GM23338 (cell line): ENCODE measurements around the gene MTURN. TPM values are rescaled to one million over a fixed set of nuclear protein-coding genes. Genes with fewer than 3 reads are reported as not detected.

Experiments used
- ATAC-seq: fragments of 200-7000 bp; cut with Tn5 transposase; 3 replicates; pipeline ENCODE4 v1.9.1; 2020
- DNase-seq: peaks from one replicate; pipeline ENCODE4 v3.0.0-alpha.2; 2015; ENCODE audit warnings: low spot score
- H2AFZ ChIP-seq: fragments of 200-600 bp; sonication (generic); 2 replicates; pipeline ENCODE4 v1.8.0; 2016; ENCODE audit warnings: antibody characterized with exemption, mild to moderate bottlenecking, moderate library complexity
- H3F3A ChIP-seq: fragments of 200-600 bp; sonication (generic); replicated peaks from 2 replicates; pipeline ENCODE4 v1.8.0; 2017; ENCODE audit warnings: antibody characterized with exemption, mixed run types, low read depth
- H3K27ac ChIP-seq: fragments of 200-600 bp; sonication (generic); 2 replicates; pipeline ENCODE4 v1.6.1; 2016; ENCODE audit warnings: low read depth
- H3K27me3 ChIP-seq: fragments of 200-600 bp; sonication (generic); 2 replicates; pipeline ENCODE4 v1.8.0; 2016; ENCODE audit warnings: mild to moderate bottlenecking, mixed run types, moderate library complexity; ENCODE audit not compliant: insufficient read depth
- H3K36me3 ChIP-seq: fragments of 200-600 bp; sonication (generic); 2 replicates; pipeline ENCODE4 v1.8.0; 2016; ENCODE audit warnings: mild to moderate bottlenecking; ENCODE audit not compliant: insufficient read depth
- H3K4me1 ChIP-seq: fragments of 200-600 bp; sonication (generic); 2 replicates; pipeline ENCODE4 v1.8.0; 2016; ENCODE audit warnings: mild to moderate bottlenecking, moderate library complexity; ENCODE audit not compliant: insufficient read depth
- H3K4me2 ChIP-seq: fragments of 200-600 bp; sonication (generic); 2 replicates; pipeline ENCODE4 v1.7.1; 2017; ENCODE audit warnings: mixed run types
- H3K4me3 ChIP-seq: fragments of 200-600 bp; sonication (generic); 2 replicates; pipeline ENCODE4 v1.6.1; 2016; ENCODE audit warnings: mixed run types
- H3K79me2 ChIP-seq: fragments of 200-600 bp; sonication (generic); replicated peaks from 2 replicates; pipeline ENCODE4 v1.8.0; 2017; ENCODE audit warnings: mild to moderate bottlenecking; ENCODE audit not compliant: insufficient read depth
- H3K9me2 ChIP-seq: fragments of 200-600 bp; sonication (generic); 2 replicates; pipeline ENCODE4 v1.8.0; 2017; ENCODE audit not compliant: insufficient read depth
- H4K20me1 ChIP-seq: fragments of 200-600 bp; sonication (generic); replicated peaks from 2 replicates; pipeline ENCODE4 v1.8.0; 2017; ENCODE audit warnings: mild to moderate bottlenecking; ENCODE audit not compliant: insufficient read depth
- H3K27ac Mint-ChIP-seq: 2 replicates; pipeline ENCODE4 v1.8.0; 2020; ENCODE audit warnings: inconsistent platforms, mild to moderate bottlenecking, moderate library complexity, mixed read lengths
- H3K27me3 Mint-ChIP-seq: 3 replicates; pipeline ENCODE4 v1.8.0; 2022; ENCODE audit warnings: low read depth, mild to moderate bottlenecking, moderate library complexity, mixed read lengths, inconsistent platforms; ENCODE audit not compliant: insufficient read depth, poor library complexity
- H3K36me3 Mint-ChIP-seq: 3 replicates; pipeline ENCODE4 v1.8.0; 2021; ENCODE audit warnings: low read depth, mild to moderate bottlenecking, inconsistent platforms, moderate library complexity, mixed read lengths
- H3K4me1 Mint-ChIP-seq: 3 replicates; pipeline ENCODE4 v1.8.0; 2020; ENCODE audit warnings: mild to moderate bottlenecking, inconsistent platforms, mixed read lengths
- H3K4me3 Mint-ChIP-seq: 3 replicates; pipeline ENCODE4 v1.8.0; 2021; ENCODE audit warnings: moderate library complexity, mild to moderate bottlenecking, inconsistent platforms, mixed read lengths
- H3K9me3 Mint-ChIP-seq: 3 replicates; pipeline ENCODE4 v1.8.0; 2020; ENCODE audit warnings: moderate library complexity, mild to moderate bottlenecking, inconsistent platforms, mixed read lengths
- CREB1 ChIP-seq: fragments of 250-450 bp; sonication (Bioruptor Pico); IDR thresholded peaks from 2 replicates; pipeline ENCODE4 v1.5.0; 2020; ENCODE audit warnings: low read depth, mild to moderate bottlenecking, moderate library complexity
- EZH2 ChIP-seq: fragments of 200-600 bp; sonication (generic); IDR thresholded peaks from one replicate; pipeline ENCODE4 v1.8.0; 2017; ENCODE audit warnings: antibody characterized with exemption, mild to moderate bottlenecking, low read depth; ENCODE audit not compliant: unreplicated experiment
- EZH2phosphoT487 ChIP-seq: fragments of 200-600 bp; sonication (generic); IDR thresholded peaks from one replicate; pipeline ENCODE4 v1.8.1; 2018; ENCODE audit warnings: antibody characterized with exemption; ENCODE audit not compliant: unreplicated experiment
- JUNB ChIP-seq: IDR thresholded peaks from one replicate; pipeline ENCODE4 v1.6.1; 2016; ENCODE audit warnings: antibody characterized with exemption; ENCODE audit not compliant: unreplicated experiment
- NANOG ChIP-seq: IDR thresholded peaks from 2 replicates; pipeline ENCODE4 v1.6.1; 2016; ENCODE audit warnings: antibody characterized with exemption, borderline replicate concordance
- POLR2AphosphoS5 ChIP-seq: IDR thresholded peaks from 2 replicates; pipeline ENCODE4 v1.6.1; 2016; ENCODE audit warnings: antibody characterized with exemption, low read depth
- STAT1 ChIP-seq: IDR thresholded peaks from one replicate; pipeline ENCODE4 v1.6.1; 2016; ENCODE audit warnings: antibody characterized with exemption; ENCODE audit not compliant: unreplicated experiment
- ZNF114 ChIP-seq: fragments of 250-450 bp; sonication (Bioruptor Pico); IDR thresholded peaks from 2 replicates; pipeline ENCODE4 v1.5.0; 2020; ENCODE audit warnings: mild to moderate bottlenecking, moderate library complexity
- ZNF331 ChIP-seq: fragments of 250-450 bp; sonication (Bioruptor Pico); IDR thresholded peaks from 2 replicates; pipeline ENCODE4 v1.5.0; 2020; ENCODE audit warnings: low read depth, mild to moderate bottlenecking, moderate library complexity
- polyA plus RNA-seq: library from polyadenylated mRNA; unstranded; fragments of >200 nt; fragmentation: Nextera tagmentation; extraction: Ambion mirVana; gene quantifications from 2 replicates; pipeline ENCODE4 v1.2.1, GENCODE V29; 2016
- total RNA-seq: library from RNA; depleted of rRNA; stranded (reverse); fragments of >200 nt; shearing (Covaris generic); gene quantifications from 2 replicates; pipeline ENCODE4 v1.2.3, GENCODE V29; 2014
- TF ChIP-seq, protein P1 (sequence below): fragments of 250-450 bp; sonication (Bioruptor Pico); IDR thresholded peaks from 2 replicates; pipeline ENCODE4 v1.5.0; 2020; ENCODE audit warnings: mild to moderate bottlenecking, moderate library complexity
- TF ChIP-seq, protein P2 (sequence below): IDR thresholded peaks from one replicate; pipeline ENCODE4 v1.6.1; 2018; ENCODE audit warnings: antibody characterized with exemption; ENCODE audit not compliant: unreplicated experiment
- TF ChIP-seq, protein P3 (sequence below): IDR thresholded peaks from 2 replicates; pipeline ENCODE4 v1.6.1; 2016; ENCODE audit warnings: antibody characterized with exemption
- TF ChIP-seq, protein P4 (sequence below), 2 experiments: fragments of 200-600 bp in 1 of 2; sonication (generic) in 1 of 2; conservative IDR thresholded peaks; 2 replicates each; pipeline versions ENCODE4 v1.5.1 to v1.6.1; 2016 to 2017; ENCODE audit warnings: antibody characterized with exemption in 2 of 2, low read depth in 2 of 2, mild to moderate bottlenecking in 2 of 2, moderate library complexity in 1 of 2

The MTURN gene
- total and polyA plus RNA-seq, 2 experiments from 2014 or later, result 3.1 to 8.7 TPM

DNA sequence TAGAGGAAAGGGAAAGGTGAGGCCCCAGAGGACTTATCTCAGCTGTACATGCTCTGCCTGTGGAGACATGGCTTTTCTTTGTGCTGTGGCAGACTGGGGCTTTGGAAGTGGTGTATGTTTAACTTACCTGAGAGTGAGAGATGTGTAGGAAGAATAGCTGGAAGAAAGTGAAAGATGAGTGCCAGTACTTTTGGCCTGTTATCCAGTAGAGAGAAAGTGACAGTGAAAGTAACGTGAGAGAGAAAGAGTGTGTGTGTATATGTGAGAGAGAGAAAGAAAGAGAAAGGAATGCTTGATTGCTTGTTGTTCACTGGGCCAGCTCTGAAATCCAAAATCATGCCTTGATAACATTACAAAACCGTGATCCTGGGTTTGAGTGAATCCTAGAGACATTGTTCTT lies 25.5 kb downstream of the MTURN start:
- TF ChIP-seq, protein P1, sequence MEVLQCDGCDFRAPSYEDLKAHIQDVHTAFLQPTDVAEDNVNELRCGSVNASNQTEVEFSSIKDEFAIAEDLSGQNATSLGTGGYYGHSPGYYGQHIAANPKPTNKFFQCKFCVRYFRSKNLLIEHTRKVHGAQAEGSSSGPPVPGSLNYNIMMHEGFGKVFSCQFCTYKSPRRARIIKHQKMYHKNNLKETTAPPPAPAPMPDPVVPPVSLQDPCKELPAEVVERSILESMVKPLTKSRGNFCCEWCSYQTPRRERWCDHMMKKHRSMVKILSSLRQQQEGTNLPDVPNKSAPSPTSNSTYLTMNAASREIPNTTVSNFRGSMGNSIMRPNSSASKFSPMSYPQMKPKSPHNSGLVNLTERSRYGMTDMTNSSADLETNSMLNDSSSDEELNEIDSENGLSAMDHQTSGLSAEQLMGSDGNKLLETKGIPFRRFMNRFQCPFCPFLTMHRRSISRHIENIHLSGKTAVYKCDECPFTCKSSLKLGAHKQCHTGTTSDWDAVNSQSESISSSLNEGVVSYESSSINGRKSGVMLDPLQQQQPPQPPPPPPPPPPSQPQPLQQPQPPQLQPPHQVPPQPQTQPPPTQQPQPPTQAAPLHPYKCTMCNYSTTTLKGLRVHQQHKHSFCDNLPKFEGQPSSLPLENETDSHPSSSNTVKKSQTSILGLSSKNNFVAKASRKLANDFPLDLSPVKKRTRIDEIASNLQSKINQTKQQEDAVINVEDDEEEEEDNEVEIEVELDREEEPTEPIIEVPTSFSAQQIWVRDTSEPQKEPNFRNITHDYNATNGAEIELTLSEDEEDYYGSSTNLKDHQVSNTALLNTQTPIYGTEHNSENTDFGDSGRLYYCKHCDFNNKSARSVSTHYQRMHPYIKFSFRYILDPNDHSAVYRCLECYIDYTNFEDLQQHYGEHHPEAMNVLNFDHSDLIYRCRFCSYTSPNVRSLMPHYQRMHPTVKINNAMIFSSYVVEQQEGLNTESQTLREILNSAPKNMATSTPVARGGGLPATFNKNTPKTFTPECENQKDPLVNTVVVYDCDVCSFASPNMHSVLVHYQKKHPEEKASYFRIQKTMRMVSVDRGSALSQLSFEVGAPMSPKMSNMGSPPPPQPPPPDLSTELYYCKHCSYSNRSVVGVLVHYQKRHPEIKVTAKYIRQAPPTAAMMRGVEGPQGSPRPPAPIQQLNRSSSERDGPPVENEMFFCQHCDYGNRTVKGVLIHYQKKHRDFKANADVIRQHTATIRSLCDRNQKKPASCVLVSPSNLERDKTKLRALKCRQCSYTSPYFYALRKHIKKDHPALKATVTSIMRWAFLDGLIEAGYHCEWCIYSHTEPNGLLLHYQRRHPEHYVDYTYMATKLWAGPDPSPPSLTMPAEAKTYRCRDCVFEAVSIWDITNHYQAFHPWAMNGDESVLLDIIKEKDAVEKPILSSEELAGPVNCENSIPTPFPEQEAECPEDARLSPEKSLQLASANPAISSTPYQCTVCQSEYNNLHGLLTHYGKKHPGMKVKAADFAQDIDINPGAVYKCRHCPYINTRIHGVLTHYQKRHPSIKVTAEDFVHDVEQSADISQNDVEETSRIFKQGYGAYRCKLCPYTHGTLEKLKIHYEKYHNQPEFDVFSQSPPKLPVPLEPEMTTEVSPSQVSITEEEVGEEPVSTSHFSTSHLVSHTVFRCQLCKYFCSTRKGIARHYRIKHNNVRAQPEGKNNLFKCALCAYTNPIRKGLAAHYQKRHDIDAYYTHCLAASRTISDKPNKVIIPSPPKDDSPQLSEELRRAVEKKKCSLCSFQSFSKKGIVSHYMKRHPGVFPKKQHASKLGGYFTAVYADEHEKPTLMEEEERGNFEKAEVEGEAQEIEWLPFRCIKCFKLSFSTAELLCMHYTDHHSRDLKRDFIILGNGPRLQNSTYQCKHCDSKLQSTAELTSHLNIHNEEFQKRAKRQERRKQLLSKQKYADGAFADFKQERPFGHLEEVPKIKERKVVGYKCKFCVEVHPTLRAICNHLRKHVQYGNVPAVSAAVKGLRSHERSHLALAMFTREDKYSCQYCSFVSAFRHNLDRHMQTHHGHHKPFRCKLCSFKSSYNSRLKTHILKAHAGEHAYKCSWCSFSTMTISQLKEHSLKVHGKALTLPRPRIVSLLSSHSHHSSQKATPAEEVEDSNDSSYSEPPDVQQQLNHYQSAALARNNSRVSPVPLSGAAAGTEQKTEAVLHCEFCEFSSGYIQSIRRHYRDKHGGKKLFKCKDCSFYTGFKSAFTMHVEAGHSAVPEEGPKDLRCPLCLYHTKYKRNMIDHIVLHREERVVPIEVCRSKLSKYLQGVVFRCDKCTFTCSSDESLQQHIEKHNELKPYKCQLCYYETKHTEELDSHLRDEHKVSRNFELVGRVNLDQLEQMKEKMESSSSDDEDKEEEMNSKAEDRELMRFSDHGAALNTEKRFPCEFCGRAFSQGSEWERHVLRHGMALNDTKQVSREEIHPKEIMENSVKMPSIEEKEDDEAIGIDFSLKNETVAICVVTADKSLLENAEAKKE (CRISPR knock-in tag), result no peak
- TF ChIP-seq CREB1 (CRISPR knock-in tag) (no peak), ZNF114 (CRISPR knock-in tag) (no peak), POLR2AphosphoS5 (no peak), EZH2phosphoT487 (no peak), JUNB (no peak), NANOG (no peak), EZH2 (no peak), ZNF331 (CRISPR knock-in tag) (no peak), STAT1 (no peak)
- TF ChIP-seq, protein P2, sequence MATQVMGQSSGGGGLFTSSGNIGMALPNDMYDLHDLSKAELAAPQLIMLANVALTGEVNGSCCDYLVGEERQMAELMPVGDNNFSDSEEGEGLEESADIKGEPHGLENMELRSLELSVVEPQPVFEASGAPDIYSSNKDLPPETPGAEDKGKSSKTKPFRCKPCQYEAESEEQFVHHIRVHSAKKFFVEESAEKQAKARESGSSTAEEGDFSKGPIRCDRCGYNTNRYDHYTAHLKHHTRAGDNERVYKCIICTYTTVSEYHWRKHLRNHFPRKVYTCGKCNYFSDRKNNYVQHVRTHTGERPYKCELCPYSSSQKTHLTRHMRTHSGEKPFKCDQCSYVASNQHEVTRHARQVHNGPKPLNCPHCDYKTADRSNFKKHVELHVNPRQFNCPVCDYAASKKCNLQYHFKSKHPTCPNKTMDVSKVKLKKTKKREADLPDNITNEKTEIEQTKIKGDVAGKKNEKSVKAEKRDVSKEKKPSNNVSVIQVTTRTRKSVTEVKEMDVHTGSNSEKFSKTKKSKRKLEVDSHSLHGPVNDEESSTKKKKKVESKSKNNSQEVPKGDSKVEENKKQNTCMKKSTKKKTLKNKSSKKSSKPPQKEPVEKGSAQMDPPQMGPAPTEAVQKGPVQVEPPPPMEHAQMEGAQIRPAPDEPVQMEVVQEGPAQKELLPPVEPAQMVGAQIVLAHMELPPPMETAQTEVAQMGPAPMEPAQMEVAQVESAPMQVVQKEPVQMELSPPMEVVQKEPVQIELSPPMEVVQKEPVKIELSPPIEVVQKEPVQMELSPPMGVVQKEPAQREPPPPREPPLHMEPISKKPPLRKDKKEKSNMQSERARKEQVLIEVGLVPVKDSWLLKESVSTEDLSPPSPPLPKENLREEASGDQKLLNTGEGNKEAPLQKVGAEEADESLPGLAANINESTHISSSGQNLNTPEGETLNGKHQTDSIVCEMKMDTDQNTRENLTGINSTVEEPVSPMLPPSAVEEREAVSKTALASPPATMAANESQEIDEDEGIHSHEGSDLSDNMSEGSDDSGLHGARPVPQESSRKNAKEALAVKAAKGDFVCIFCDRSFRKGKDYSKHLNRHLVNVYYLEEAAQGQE, result no peak
- TF ChIP-seq, protein P3, sequence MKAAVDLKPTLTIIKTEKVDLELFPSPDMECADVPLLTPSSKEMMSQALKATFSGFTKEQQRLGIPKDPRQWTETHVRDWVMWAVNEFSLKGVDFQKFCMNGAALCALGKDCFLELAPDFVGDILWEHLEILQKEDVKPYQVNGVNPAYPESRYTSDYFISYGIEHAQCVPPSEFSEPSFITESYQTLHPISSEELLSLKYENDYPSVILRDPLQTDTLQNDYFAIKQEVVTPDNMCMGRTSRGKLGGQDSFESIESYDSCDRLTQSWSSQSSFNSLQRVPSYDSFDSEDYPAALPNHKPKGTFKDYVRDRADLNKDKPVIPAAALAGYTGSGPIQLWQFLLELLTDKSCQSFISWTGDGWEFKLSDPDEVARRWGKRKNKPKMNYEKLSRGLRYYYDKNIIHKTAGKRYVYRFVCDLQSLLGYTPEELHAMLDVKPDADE, result no peak
- TF ChIP-seq, protein P4, sequence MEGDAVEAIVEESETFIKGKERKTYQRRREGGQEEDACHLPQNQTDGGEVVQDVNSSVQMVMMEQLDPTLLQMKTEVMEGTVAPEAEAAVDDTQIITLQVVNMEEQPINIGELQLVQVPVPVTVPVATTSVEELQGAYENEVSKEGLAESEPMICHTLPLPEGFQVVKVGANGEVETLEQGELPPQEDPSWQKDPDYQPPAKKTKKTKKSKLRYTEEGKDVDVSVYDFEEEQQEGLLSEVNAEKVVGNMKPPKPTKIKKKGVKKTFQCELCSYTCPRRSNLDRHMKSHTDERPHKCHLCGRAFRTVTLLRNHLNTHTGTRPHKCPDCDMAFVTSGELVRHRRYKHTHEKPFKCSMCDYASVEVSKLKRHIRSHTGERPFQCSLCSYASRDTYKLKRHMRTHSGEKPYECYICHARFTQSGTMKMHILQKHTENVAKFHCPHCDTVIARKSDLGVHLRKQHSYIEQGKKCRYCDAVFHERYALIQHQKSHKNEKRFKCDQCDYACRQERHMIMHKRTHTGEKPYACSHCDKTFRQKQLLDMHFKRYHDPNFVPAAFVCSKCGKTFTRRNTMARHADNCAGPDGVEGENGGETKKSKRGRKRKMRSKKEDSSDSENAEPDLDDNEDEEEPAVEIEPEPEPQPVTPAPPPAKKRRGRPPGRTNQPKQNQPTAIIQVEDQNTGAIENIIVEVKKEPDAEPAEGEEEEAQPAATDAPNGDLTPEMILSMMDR (conservative IDR thresholded peaks at IDR 0.05; ENCODE audit: low read depth in 2 of 2), result no peak
- H3F3A ChIP-seq, result no peaks in the 10 kb centered on the region
- H3K9me3 Mint-ChIP-seq, result no peaks in the 10 kb centered on the region
- H3K36me3 Mint-ChIP-seq, result no peaks in the 10 kb centered on the region
- H2AFZ ChIP-seq, result no peak overlapping the region
- H3K27me3 Mint-ChIP-seq, result peaks cover 4% of the 10 kb centered on the region
- H3K4me3 ChIP-seq, result no peak overlapping the region
- H4K20me1 ChIP-seq, result no peaks in the 10 kb centered on the region
- no peaks in the 10 kb centered on the region for H3K27me3 ChIP-seq
- H3K36me3 ChIP-seq, result no peaks in the 10 kb centered on the region
- H3K27ac Mint-ChIP-seq, result peak overlapping the region; percentile 38
- H3K27ac ChIP-seq, result peak overlapping the region; percentile 4; the same call in 1 of the 2 replicates
- no peak for ATAC-seq
- H3K9me2 ChIP-seq, result no peaks in the 10 kb centered on the region
- H3K79me2 ChIP-seq, result no peaks in the 10 kb centered on the region
- no peak overlapping the region for H3K4me2 ChIP-seq
- peaks cover 67% of the 10 kb centered on the region for H3K4me1 Mint-ChIP-seq
- no peak overlapping the region for H3K4me3 Mint-ChIP-seq
- no peak for DNase-seq
- H3K4me1 ChIP-seq, result peaks cover 46% of the 10 kb centered on the region
